Gastrocnemius medialis (tissue), 4 donors: ENCODE results near the gene RPS27L.

Experiments used
- POLR2A ChIP-seq, 2 donors: fragments of 450-650 bp; IDR thresholded peaks; one replicate each; pipeline ENCODE4 v1.6.1; 2017; ENCODE audit warnings: antibody characterized with exemption in 2 of 2, mild to moderate bottlenecking in 2 of 2, moderate library complexity in 2 of 2
- TF ChIP-seq, protein P1 (sequence below), 5 experiments: fragments of 450-650 bp in 3 of 5; fragments of 200-600 bp in 2 of 5; sonication (generic) in 2 of 5; IDR thresholded peaks in 4 of 5; conservative IDR thresholded peaks in 1 of 5; 1 replicate in 4 of 5; 2 replicates in 1 of 5; pipeline ENCODE4 v1.5.1; 2016 to 2019; ENCODE audit warnings: antibody characterized with exemption in 5 of 5, mild to moderate bottlenecking in 3 of 5, moderate library complexity in 3 of 5

DNA sequence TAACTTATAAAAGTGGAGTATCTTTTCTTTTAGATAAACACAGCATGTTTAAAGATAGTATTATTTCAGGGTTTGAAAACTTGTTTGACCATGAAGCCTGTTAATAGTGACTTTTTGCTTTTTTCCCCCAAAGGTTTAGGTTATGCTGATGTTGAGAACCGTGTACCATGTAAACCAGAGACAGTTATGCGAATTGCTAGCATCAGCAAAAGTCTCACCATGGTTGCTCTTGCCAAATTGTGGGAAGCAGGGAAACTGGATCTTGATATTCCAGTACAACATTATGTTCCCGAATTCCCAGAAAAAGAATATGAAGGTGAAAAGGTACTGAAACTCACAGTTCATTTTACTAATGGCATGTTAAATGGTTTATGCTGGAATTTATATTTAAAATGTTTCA lies 30.6 kb downstream of the RPS27L start:
- no peak for TF ChIP-seq POLR2A (IDR thresholded peaks at IDR 0.05)
- TF ChIP-seq, protein P1, sequence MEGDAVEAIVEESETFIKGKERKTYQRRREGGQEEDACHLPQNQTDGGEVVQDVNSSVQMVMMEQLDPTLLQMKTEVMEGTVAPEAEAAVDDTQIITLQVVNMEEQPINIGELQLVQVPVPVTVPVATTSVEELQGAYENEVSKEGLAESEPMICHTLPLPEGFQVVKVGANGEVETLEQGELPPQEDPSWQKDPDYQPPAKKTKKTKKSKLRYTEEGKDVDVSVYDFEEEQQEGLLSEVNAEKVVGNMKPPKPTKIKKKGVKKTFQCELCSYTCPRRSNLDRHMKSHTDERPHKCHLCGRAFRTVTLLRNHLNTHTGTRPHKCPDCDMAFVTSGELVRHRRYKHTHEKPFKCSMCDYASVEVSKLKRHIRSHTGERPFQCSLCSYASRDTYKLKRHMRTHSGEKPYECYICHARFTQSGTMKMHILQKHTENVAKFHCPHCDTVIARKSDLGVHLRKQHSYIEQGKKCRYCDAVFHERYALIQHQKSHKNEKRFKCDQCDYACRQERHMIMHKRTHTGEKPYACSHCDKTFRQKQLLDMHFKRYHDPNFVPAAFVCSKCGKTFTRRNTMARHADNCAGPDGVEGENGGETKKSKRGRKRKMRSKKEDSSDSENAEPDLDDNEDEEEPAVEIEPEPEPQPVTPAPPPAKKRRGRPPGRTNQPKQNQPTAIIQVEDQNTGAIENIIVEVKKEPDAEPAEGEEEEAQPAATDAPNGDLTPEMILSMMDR (IDR thresholded peaks at IDR 0.05 in 4 of 5, conservative IDR thresholded peaks at IDR 0.05 in 1 of 5): no peak
